ENCODE results near the gene CA11.

GRCh38 chr19:48616041-48616436, 29.9 kb downstream of the CA11 start:
- no peak for TF ChIP-seq CTCF (IDR thresholded peaks at IDR 0.05; ENCODE audit: insufficient read depth, low read length)
- TF ChIP-seq SPI1 (IDR thresholded peaks at IDR 0.05; ENCODE audit: borderline replicate concordance, low read depth): no peak
- TF ChIP-seq REST (IDR thresholded peaks at IDR 0.05; ENCODE audit: insufficient replicate concordance, low read depth): no peak
- TF ChIP-seq GABPA (IDR thresholded peaks at IDR 0.05; ENCODE audit: low read depth): no peak
